ENCODE data around the gene INPP5E.

Gene INPP5E

GRCh38 chr9:136439481-136440408 is at the start of gene INPP5E:
Gene INPP5E (minus strand): TSS chr9:136439845. CDS start chr9:136439419, 426 bp downstream.
- no peak for DNase-seq

GRCh38 chr9:136488247-136489214 is 48.9 kb upstream of the INPP5E start:
- DNase-seq: no peak

GRCh38 chr9:136487672-136488071 is 48.0 kb upstream of the INPP5E start:
- DNase-seq: no peak

GRCh38 chr9:136486823-136487620 is 47.4 kb upstream of the INPP5E start:
- no peak for DNase-seq

GRCh38 chr9:136486131-136486530 is 46.5 kb upstream of the INPP5E start:
- no peak for DNase-seq

GRCh38 chr9:136485049-136486045 is 45.7 kb upstream of the INPP5E start:
- no peak for DNase-seq

- no peak for DNase-seq
Observed at GRCh38 chr9:136484153-136485048, 44.8 kb upstream of the INPP5E start.

GRCh38 chr9:136483589-136484152 is 44.0 kb upstream of the INPP5E start:
- no peak for DNase-seq

- DNase-seq: no peak
Observed at GRCh38 chr9:136482793-136483588, 43.3 kb upstream of the INPP5E start, which contains the start of gene SEC16A. Gene SEC16A (minus strand): TSS chr9:136483040. CDS start chr9:136477615, 5,425 bp downstream.

- DNase-seq: no peak
Observed at GRCh38 chr9:136482046-136482792, 42.6 kb upstream of the INPP5E start.

GRCh38 chr9:136481558-136481957 is 41.9 kb upstream of the INPP5E start:
- no peak for DNase-seq

GRCh38 chr9:136476369-136477150 is 36.9 kb upstream of the INPP5E start:
- no peak for DNase-seq

GRCh38 chr9:136474974-136475865 is 35.6 kb upstream of the INPP5E start:
- no peak for DNase-seq

- DNase-seq: no peak
Observed at GRCh38 chr9:136474021-136474640, 34.5 kb upstream of the INPP5E start.

- no peak for DNase-seq
Observed at GRCh38 chr9:136473354-136473721, 33.7 kb upstream of the INPP5E start.
